SU-DHL-6 (cell line): Measurements from ENCODE around the gene CDHR4.

Source experiments
- CTCF ChIP-seq: fragments of 200-600 bp; sonication (generic); IDR thresholded peaks from one replicate; pipeline ENCODE4 v1.5.1; 2017; ENCODE audit warnings: antibody characterized with exemption, mild to moderate bottlenecking, low read length, moderate library complexity; ENCODE audit not compliant: insufficient read depth, poor library complexity, severe bottlenecking
- EZH2phosphoT487 ChIP-seq: fragments of 200-600 bp; sonication (generic), shearing (Covaris generic); conservative IDR thresholded peaks from 2 replicates; pipeline ENCODE4 v1.6.1; 2018; ENCODE audit warnings: mild to moderate bottlenecking, antibody characterized with exemption, low read length, moderate library complexity, mixed read lengths

DNA sequence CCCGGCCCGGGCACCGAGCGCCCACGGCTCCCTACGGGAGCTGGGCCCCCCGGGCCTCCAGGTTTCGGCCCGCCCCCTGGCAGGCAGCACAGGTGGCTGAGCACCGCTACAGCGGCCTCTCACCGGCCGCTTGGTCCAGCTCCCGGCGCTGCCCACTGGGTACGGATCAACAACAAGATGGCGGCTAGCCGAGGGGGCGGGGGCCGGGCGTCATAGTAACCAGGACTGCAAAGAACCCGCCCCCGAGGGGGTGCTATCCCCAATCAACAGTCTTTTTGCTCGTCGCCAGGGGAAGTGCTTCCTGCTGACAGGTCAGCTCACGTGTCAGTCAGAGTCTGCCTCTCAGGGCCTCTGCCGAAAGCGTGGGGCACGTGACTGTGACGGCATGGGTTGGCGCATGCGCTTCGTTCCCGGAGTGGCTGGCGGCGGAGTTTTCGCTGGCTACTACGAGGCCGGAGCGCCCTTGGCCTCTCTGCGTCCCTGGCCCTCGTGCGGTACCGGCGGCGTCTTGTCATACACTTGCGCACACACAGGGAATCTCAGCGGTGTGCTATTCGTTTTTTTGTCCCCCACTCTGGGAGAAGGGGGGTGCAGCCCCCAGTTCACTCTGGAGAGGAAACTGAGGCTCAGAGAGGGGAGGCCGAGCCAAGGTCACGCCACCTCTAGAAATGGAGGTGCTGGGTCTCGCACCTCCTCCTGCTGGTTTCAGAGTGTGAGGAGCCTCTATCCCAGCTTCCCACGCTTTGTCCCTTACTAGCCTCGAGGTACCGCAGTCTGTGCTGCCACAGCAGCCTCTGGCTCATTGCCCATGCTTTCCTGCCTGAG is 13.1 kb downstream of the CDHR4 start, which contains the start of gene IP6K1:
- no peak for TF ChIP-seq CTCF
- TF ChIP-seq EZH2phosphoT487: no peak
